ENCODE data around the gene RRP1.

Gene RRP1

GRCh38 chr21:43745772-43746517 is 43.4 kb upstream of the RRP1 start:
- Histone ChIP-seq H3K27ac (ENCODE audit: low read depth, low read length, poor library complexity, severe bottlenecking) (no peak overlapping the region), H3F3A (ENCODE audit: insufficient read depth, low read length) (no peaks in the 10 kb centered on the region), H3K4me2 (ENCODE audit: low read length) (no peak overlapping the region), H3K9me2 (ENCODE audit: low read depth, low read length) (no peaks in the 10 kb centered on the region), H3K27me3 (ENCODE audit: insufficient read depth, low read length) (no peaks in the 10 kb centered on the region), H3K9ac (ENCODE audit: low read length) (no peak overlapping the region), H3K36me3 (ENCODE audit: insufficient read depth, low read length) (peaks cover 38% of the 10 kb centered on the region), H3K4me1 (ENCODE audit: insufficient read depth, low read length, severe bottlenecking) (no peaks in the 10 kb centered on the region), H3K79me2 (ENCODE audit: insufficient read depth, low read length) (no peaks in the 10 kb centered on the region), H4K20me1 (ENCODE audit: insufficient read depth, low read length) (no peaks in the 10 kb centered on the region), H3K4me3 (ENCODE audit: low read depth, low read length, poor library complexity, severe bottlenecking) (no peak overlapping the region), H3K9me3 (ENCODE audit: low read length) (no peaks in the 10 kb centered on the region), H2AFZ (ENCODE audit: low read length) (no peak overlapping the region)
- TF ChIP-seq CTCF (IDR thresholded peaks at IDR 0.05; ENCODE audit: low read length) (no peak), EZH2 (IDR thresholded peaks at IDR 0.05; ENCODE audit: borderline replicate concordance, low read length) (no peak)

GRCh38 chr21:43748622-43749021 is 40.8 kb upstream of the RRP1 start:
- Histone ChIP-seq H3K4me2 (ENCODE audit: low read length) (no peak overlapping the region), H3K4me1 (ENCODE audit: insufficient read depth, low read length, severe bottlenecking) (no peaks in the 10 kb centered on the region), H3K9me3 (ENCODE audit: low read length) (no peaks in the 10 kb centered on the region), H3F3A (ENCODE audit: insufficient read depth, low read length) (no peaks in the 10 kb centered on the region), H3K27me3 (ENCODE audit: insufficient read depth, low read length) (no peaks in the 10 kb centered on the region), H4K20me1 (ENCODE audit: insufficient read depth, low read length) (no peaks in the 10 kb centered on the region), H3K9me2 (ENCODE audit: low read depth, low read length) (no peaks in the 10 kb centered on the region), H3K79me2 (ENCODE audit: insufficient read depth, low read length) (no peaks in the 10 kb centered on the region), H3K9ac (ENCODE audit: low read length) (no peak overlapping the region), H3K36me3 (ENCODE audit: insufficient read depth, low read length) (peaks cover 54% of the 10 kb centered on the region), H3K4me3 (ENCODE audit: low read depth, low read length, poor library complexity, severe bottlenecking) (no peak overlapping the region), H2AFZ (ENCODE audit: low read length) (no peak overlapping the region), H3K27ac (ENCODE audit: low read depth, low read length, poor library complexity, severe bottlenecking) (no peak overlapping the region)
- TF ChIP-seq EZH2 (IDR thresholded peaks at IDR 0.05; ENCODE audit: borderline replicate concordance, low read length) (no peak), CTCF (IDR thresholded peaks at IDR 0.05; ENCODE audit: low read length) (no peak)

- H3K4me2 ChIP-seq (ENCODE audit: low read length), result no peak overlapping the region
- H3K9ac ChIP-seq (ENCODE audit: low read length), result no peak overlapping the region
- H3K27ac ChIP-seq (ENCODE audit: low read depth, low read length, poor library complexity, severe bottlenecking), result no peak overlapping the region
- H3K4me3 ChIP-seq (ENCODE audit: low read depth, low read length, poor library complexity, severe bottlenecking), result no peak overlapping the region
- no peaks in the 10 kb centered on the region for H3K4me1 ChIP-seq (ENCODE audit: insufficient read depth, low read length, severe bottlenecking)
- H3K36me3 ChIP-seq (ENCODE audit: insufficient read depth, low read length), result peaks cover 56% of the 10 kb centered on the region
- no peaks in the 10 kb centered on the region for H4K20me1 ChIP-seq (ENCODE audit: insufficient read depth, low read length)
- H2AFZ ChIP-seq (ENCODE audit: low read length), result no peak overlapping the region
- TF ChIP-seq EZH2 (IDR thresholded peaks at IDR 0.05; ENCODE audit: borderline replicate concordance, low read length), result no peak
- TF ChIP-seq CTCF (IDR thresholded peaks at IDR 0.05; ENCODE audit: low read length), result no peak
- no peaks in the 10 kb centered on the region for H3K27me3 ChIP-seq (ENCODE audit: insufficient read depth, low read length)
- H3K79me2 ChIP-seq (ENCODE audit: insufficient read depth, low read length), result no peaks in the 10 kb centered on the region
- no peaks in the 10 kb centered on the region for H3K9me2 ChIP-seq (ENCODE audit: low read depth, low read length)
- no peaks in the 10 kb centered on the region for H3K9me3 ChIP-seq (ENCODE audit: low read length)
- H3F3A ChIP-seq (ENCODE audit: insufficient read depth, low read length), result no peaks in the 10 kb centered on the region
These were observed 39.6 kb upstream of the RRP1 start for GRCh38 chr21:43749651-43750262.

Data from OCI-LY1 (cell line).